Stimulated activated CD8-positive, alpha-beta memory T cell treated with anti-CD3 and anti-CD28 coated beads, Interleukin-12 subunit alpha, Interleukin-12 subunit beta, amount 100 ng/mL, for 24 hours (primary cell): ENCODE data around the gene C7orf33.
"Not testable (repeated sequence)": the region's sequence is repeated elsewhere in the genome, so short reads cannot be mapped to it uniquely, and the experiment has no call there.

Experiments
- DNase-seq: peaks from one replicate; pipeline ENCODE4 v3.0.0-alpha.2; 2020; ENCODE audit errors: extremely low read depth

Gene C7orf33, protein sequence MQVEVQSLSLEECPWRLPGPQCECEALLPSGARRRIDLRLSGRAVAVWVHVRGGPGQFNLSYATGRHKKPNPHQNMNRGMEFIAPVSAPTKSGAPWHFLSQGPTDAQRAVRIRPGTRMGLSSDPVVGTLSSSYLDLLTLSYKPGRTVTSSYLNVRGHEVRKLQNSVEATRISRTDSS

DNA sequence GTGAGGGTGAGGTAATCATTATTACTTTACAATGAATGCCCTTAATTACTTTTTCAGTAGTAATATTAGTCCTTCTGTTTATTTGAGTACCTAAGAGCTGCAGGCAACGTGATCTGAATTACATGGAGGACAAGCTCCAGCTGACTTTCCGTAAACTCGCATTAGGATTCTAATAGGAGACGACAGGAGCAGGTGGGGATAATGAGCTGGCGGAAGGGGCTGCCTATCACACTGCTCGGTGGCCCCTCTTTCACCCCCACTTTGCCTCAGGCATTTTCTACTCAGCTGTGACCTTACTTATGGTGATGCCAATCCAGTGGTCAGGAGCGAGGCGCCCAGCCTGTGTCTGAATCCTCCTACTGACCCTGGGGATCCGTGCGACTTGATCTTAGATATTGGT lies at the start of gene C7orf33:
TSS of gene C7orf33 (plus strand) at position 296 of the 400 bp plus-strand sequence. CDS start 160 bp downstream, outside the sequence.
- no peak for DNase-seq

DNA sequence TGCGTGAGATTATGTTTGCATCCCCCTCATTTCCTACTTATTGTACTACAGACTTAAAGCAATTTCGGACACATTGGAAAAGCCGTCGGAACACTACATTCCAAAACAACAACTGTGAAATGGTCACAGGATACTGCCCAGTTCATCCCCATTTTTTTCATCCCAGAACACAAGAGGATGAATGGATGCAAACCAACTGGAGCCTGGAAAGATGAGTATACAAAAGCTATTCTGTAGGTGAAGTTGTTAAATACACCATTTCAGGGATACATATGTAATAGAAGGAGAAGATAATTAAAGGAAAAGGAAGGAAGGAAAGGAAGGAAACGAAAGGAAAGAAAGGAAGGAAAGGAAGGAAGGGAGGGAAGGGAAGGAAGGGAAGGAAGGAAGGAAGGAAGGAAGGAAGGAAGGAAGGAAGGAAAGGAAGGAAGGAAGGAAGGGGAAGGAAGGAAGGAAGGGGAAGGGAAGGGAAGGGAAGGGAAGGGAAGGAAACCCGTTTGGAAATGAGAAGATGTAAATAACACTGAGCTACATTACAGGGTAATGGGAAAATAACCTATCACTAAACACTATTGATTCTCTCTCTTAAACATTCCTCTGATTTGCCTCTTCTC lies 48.6 kb upstream of the C7orf33 start:
- no peak for DNase-seq

DNA sequence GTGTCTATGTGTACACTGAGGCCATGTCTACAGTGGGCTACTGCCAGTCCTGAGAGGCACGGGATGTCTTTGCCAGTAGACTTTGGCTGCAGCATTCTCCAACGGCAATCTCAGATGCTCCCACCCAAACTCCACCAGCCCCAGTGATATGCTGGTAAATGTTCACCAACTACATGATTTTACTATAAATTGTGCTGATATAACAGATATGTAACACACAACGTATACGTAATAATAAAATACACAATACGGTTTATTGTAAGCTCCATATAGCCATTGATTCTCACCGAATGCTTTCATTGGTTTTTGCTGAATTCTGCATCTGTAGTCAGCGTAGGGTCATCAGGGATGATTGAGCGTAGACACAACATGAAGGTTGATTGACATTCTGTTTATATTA lies 47.3 kb upstream of the C7orf33 start:
- no peak for DNase-seq

DNA sequence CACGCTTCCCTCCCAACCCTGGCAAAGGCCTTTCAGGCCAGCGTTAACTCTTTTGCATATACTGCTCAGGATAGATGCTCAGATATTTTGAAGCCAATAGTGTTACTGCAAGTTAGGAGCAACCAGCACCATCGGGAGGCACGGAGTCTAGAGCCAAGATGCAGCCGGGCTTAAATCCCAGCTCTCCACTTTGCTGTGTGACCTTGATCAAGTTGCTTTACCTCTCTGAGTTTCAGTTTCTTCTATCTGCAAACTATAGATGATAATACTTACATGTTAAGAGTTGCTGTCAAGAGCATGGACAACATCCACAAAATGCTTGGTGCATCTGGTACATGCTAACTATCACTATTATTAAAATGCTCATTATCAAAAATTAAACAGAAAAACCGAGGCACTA lies 45.4 kb upstream of the C7orf33 start:
- no peak for DNase-seq

DNA sequence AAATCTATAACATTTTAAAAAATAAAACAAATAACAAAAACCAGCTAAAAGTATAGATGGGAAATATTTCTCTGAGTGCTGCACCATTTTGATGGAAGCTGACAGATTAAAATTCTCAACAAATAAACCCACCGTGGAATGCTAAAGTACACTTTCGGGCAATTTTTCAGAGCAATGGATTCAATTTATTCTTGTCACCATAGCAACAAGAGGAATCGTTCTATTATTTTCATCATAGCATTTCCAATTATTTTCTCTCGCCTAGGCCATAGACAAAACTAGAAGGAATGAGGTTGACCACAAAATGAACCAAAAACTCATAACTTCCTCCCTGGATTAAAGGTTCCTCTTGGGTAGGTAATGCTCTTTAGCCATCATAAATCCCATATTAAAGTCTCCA lies 44.6 kb upstream of the C7orf33 start:
- DNase-seq = no peak

DNA sequence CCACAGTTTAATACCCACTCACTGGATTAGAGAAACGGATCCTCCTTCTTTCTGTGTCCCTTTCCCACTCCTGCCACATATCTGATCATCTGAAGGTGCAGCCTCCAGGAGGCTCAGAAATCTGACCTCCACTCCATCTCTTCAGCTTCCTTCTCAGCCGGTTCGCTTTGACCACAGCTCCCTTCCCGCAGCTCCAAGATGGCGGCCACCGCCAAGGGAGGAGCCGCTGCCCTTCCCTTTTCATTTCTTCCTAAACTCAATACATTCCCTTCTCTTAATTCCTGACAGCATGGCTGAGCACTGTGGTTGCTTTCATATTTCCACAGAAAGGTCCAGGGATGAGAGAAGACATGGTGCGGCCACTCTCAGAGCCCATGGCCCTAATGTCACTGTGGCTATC lies 43.7 kb upstream of the C7orf33 start:
- DNase-seq = no peak

DNA sequence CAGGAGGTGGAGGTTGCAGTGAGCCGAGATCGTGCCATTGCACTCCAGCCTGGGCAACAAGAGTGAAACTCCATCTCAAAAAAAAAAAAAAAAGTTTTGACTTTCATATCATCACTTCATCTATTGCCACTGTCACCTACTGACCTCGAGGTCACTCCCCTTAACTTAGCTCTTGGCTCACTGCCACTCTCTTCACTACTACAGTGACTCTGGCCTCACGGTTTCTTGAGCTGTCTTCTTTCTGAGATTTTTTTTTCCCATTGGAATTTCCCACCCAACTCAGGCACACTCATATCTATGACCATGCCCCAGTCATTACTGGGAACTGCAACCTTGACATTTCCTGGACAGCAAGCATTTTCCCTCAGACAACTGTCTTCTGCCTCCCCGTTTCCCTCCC lies 42.6 kb upstream of the C7orf33 start:
- no peak for DNase-seq

DNA sequence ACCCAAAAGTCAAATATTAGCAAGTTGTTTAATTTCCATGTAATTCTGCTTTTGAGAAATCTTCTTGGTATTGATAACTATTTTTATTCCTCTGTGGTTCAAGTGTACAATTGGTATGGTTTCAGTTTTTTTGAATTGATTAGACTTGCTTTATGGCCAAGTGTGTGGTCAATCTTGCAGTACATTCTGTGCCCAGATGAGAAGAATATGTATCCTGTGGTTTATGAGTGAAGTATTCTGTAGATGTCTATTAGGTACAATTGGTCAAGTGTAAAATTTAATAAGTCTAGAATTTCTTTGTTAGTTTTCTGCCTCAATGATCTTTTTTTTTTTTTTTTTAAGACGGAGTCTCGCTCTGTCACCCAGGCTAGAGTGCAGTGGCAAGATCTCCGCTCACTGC lies 36.6 kb upstream of the C7orf33 start:
- no peak for DNase-seq

DNA sequence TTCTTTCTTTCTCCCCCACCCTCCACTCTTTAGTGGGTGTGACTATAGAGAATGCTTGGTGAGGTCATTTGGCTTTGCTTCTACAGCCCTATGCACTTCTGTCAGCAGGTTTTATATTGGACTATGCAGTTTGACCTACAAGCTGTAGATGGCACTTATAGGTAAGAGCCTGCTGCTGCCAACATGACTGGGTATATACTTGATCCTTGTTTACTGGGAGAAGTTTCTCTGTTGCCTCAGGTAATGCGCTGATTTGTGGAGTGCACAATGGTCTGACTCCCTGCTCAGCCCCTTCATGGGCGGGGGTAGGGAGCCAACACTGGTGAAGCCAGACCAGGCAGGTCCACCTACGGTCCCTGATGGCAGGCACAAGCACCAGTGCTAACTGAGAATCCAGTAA lies 33.7 kb upstream of the C7orf33 start:
- no peak for DNase-seq

DNA sequence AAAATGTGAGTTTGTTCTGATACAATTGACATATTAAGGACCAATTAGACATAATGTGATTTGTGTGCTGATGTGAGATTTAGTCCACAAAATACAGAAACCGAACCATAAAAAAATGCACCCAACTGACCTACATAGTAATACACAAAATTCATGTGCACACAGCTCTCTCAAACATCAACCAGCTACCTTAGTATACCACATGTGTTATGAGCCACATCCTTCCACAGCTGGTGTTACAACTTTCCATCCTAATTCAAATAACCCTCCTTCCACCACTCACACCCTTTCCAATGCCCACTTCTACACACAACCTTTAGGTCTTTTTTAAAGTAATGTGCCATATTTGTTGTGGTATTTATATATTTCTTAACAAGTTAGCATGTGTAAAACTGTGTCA lies 31.7 kb upstream of the C7orf33 start:
- DNase-seq = no peak

DNA sequence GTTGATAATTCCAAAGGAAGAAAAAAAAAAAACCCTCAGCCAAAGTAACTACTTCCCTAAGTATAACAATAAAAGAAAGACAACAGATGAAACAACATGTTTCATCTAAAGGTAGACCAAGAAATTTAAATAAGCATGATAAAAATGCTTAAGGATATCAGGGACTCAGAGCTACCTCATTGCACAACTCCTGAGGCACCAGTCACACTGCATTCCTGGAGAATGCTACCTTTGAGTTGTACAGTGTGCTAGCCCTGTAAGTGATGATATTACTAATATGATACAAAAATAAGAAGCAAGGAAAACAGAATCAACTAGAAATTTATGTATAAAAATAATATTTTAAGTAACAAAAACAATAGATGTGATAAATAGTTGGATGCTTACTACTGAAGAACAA lies 29.5 kb upstream of the C7orf33 start:
- no peak for DNase-seq

DNA sequence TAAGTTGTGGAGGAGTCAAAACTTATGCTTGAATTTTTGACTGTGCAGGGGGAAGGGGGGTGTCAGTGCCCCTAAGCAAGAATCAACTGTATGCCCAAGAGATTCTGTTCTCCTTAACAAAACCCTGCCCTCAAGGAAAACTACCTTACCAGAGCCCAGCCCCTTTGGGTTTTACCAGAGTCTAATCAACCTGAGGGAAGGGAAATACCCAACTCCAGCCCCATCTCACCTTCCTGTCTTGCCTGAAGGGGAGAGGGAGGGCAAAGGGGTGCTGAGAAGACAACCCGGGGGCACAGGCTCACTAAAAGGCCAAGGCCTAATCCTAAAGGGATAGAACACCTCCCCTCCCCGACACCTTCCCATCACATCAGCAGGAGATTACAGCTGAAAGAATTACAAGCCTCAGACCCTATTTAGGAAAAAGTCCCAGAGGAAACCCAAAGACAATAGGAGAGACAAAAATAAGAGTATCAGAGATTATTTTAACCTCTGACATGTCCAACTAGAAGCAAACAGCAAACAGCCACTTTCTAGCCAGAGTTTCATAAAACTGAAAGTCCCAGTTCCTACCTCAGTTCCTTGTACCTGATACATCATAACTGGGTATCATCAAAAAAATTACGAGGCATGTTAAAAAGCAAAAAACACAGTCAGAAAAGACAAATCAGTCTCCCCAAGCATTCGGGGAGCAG lies 26.8 kb upstream of the C7orf33 start:
- no peak for DNase-seq

DNA sequence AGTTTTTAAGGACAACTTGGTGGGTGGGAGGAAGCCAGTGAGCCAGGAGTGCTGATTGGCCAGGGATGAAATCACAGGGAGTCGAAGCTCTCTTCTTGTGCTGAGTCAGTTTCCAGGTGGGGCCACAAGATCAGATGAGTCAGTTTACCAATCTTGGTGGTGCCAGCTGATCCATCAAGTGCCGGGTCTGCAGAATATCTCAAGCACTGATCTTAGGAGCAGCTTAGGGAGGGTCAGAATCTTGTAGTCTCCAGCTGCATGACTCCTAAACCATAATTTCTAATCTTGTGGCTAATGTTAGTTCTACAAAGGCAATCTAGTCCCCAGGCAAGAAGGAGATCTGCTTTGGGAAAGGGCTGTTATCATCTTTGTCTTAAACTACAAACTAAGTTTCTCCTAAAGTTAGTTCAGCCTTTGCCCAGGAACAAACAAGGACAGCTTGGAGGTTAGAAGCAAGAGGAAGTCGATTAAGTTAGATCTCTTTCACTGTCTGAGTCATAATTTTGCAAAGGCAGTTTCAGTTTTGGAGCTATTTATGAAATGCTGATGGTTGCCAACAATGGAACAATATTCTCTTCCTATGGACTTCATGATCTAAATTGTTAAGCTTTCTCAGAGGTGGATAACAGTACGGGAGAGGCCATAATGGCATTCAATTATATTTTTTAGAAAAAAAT lies 26.2 kb upstream of the C7orf33 start:
- not testable (repeated sequence) for DNase-seq

DNA sequence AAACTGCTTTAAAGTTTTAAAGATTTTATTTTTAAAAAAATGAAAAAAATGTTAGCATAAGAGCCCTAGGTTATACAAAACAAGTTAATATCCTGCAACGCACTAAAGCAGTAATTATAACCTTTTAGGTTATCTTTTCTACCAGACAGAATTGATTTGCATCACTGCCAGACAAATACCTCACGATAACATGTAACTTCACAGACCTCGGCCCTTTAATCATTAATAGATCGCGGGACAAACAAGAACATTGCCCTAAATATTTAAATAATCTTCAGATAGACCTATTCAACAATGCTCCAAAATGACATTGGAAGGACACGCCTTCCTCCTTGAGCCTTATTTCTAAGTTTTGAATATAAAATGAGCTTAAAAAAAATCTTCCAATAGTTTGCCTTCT lies 23.8 kb upstream of the C7orf33 start:
- DNase-seq = no peak

DNA sequence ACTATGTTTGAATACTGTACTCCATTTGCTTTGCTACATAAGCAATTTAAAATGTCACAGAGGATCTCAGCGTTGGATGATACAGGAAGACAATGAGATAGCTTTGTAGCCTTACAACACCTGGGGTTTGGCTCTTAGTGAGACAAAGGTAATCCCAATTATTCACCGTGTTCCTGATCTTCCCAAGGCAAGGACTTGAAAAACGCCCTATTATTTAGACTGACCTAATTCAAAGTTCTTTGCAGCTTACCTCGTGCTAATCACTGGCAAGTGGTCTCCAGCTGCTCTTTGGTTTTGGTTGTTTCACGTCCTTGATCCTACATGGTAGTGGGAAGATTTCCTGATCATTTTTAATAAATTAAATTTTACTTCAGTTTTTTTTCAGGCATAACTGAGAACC lies 23.0 kb upstream of the C7orf33 start:
- DNase-seq = no peak

DNA sequence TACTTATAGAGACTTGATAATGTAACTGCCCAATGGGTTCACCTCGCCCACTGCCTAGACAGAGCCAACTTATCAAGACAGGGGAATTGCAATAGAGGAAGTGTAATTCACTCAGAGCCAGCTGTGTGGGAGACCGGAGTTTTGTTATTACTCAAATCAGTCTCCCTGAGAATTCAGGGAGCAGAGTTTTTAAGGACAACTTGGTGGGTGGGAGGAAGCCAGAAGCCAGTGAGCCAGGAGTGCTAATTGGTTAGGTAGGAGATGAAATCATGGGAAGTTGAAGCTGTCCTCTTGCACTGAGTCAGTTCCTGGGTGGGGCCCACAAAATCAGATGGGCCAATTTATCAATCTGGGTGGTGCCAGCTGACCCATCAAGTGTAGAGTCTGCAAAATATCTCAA lies 20.1 kb upstream of the C7orf33 start:
- no peak for DNase-seq

DNA sequence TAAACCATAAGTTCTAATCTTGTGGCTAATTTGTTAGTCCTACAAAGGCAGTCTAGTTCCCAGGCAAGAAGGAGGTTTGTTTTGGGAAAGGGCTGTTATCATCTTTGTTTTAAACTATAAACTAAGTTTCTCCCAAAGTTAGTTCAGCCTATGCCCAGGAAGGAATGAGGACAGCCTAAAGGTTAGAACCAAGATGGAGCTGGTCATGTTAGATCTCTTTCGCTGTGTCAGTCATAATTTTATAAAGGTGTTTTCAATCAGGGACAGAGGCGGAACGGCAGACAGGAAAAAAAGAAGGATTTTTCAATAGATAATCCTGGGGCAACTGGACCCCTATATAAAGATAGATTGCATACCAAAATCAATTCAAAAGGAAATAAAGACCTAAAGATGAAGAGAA lies 19.6 kb upstream of the C7orf33 start:
- DNase-seq = not testable (repeated sequence)

DNA sequence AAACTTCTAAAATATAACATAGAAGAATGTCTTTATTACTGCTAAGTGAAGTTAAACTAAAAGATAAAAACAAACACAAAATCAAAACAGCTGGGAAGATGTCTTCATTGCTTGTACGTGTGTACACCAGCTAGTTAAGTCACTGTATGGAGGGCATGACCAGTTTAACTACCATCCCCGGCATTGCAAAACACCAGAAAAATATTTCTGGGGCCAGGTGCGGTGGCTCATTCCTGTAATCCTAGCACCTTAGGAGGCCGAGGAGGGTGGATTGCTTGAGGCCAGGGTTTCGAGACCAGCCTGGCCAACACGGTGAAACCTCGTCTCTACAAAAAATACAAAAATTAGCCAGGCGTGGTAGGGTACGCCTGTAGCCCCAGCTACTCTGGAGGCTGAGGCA lies 19.2 kb upstream of the C7orf33 start:
- DNase-seq = no peak

DNA sequence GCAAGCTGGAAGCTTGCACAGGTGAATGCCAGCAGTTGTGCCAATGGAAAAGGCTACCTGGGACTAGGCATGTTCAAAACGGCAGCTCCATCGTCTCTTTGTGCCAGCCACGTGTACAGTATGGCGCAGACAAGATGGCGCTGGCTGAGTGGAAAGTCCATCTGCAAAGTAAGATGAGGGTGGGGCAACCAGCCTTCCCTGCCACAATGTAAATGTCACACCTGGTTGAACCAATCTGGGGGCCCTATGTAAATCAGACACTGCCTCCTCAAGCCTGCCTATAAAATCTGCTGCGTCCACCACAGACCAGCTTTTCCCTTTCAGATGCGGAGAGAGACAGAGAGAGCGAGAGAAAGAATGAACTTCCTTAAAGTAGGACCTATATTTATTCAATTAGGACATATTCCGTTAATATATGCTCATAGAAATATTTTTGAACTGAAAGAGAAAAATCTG lies 18.5 kb upstream of the C7orf33 start:
- no peak for DNase-seq

DNA sequence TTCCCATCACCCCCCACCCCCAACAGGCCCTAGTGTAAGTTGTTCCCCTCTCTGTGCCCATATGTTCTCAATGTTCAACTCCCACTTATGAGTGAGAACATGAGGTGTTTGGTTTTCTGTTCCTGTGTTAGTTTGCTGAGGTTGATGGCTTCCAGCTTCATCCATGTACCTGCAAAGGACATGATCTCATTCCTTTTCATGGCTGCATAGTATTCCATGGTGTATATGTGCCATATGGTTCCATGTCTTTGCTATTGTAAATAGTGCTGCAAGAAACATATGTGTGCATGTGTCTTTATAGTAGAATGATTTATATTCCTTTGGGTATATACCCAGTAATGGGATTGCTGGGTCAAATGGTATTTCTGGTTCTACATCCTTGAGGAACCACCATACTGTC lies 17.0 kb upstream of the C7orf33 start:
- DNase-seq = not testable (repeated sequence)

DNA sequence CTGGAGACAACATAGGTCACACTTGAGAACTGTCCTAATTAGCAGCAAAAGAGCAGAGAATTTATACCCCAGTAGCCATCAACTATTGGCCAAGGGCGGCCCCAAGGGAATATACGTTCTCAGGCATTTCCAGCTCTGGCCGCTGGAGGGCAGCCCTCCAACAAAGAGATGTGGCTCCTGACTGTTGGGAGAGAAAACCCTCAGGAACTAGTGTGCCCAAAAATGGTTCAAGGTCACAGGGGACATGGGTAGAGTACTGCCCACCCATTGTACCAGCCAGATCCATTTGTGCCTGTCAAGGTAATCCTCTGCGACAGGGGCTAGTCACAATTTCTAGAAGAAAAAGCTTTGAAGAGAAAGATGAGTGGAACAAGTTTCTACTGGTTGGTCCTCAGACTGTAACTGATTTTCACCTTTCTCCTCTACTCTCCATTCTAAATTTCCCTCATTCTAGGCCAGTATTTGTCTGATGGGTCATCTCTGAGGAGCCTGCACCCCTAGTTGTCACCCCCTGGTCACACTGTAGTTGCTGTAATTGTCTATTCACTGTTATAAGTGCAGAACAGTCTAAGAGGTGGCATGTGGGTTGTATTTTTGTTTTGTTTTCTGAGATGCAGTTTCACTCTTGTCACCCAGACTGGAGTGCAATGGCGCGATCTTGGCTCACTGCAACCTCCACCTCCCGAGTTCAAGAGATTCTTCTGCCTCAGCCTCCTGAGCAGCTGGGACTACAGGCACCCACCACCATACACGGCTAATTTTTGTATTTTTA lies 14.7 kb upstream of the C7orf33 start:
- peak; percentile 27 for DNase-seq

DNA sequence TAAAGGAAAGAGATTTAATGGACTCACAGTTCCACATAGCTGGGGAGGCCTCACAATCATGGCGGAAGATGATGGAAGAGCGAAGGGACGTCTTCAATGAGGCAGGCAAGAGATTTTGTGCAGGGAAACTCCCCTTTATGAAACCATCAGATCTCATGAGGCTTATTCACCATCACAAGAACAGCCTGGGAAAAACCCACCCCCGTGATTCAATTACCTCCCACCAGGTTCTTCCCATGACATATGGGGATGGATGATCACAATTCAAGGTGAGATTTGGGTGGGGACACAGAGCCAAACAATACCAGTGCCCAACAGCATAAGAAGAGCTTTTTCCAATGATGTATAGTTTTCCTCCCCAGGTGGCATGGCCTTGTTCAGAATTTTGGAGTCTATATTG lies 11.2 kb upstream of the C7orf33 start:
- DNase-seq = no peak
